ENCODE results near the gene FAM50B.

GRCh38 chr6:3859878-3860552 lies 10.8 kb downstream of the FAM50B start:
- TF ChIP-seq, protein P1, sequence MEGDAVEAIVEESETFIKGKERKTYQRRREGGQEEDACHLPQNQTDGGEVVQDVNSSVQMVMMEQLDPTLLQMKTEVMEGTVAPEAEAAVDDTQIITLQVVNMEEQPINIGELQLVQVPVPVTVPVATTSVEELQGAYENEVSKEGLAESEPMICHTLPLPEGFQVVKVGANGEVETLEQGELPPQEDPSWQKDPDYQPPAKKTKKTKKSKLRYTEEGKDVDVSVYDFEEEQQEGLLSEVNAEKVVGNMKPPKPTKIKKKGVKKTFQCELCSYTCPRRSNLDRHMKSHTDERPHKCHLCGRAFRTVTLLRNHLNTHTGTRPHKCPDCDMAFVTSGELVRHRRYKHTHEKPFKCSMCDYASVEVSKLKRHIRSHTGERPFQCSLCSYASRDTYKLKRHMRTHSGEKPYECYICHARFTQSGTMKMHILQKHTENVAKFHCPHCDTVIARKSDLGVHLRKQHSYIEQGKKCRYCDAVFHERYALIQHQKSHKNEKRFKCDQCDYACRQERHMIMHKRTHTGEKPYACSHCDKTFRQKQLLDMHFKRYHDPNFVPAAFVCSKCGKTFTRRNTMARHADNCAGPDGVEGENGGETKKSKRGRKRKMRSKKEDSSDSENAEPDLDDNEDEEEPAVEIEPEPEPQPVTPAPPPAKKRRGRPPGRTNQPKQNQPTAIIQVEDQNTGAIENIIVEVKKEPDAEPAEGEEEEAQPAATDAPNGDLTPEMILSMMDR (IDR thresholded peaks at IDR 0.05; ENCODE audit: insufficient read depth, low read length, poor library complexity, severe bottlenecking): no peak
- no peak for TF ChIP-seq EZH2phosphoT487 (conservative IDR thresholded peaks at IDR 0.05; ENCODE audit: low read length)

Data from SU-DHL-6 (cell line).